ENCODE results near the gene PAEP.

The PAEP gene

DNA sequence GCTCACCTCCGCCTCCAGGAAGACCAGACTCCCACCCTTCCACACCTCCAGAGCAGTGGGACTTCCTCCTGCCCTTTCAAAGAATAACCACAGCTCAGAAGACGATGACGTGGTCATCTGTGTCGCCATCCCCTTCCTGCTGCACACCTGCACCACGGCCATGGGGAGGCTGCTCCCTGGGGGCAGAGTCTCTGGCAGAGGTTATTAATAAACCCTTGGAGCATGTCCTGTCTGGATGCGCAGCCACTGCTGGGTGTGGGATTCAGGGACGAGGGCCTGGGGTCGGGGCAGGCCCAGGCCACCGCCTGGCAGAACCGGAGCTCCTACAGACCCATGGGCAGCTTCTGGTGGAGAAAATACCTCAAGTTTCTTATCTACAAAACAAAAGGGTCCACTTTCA lies 5.0 kb downstream of the PAEP start:
- TF ChIP-seq ARNT (IDR thresholded peaks at IDR 0.05) (no peak), CTBP1 (IDR thresholded peaks at IDR 0.05; ENCODE audit: borderline replicate concordance) (no peak), SP1 (IDR thresholded peaks at IDR 0.05) (no peak), FOXA1 (IDR thresholded peaks at IDR 0.05) (no peak), LEF1 (IDR thresholded peaks at IDR 0.05; ENCODE audit: borderline replicate concordance) (no peak), HDGF (IDR thresholded peaks at IDR 0.05; ENCODE audit: borderline replicate concordance) (no peak), ZNF384 (IDR thresholded peaks at IDR 0.05) (no peak), PKNOX1 (IDR thresholded peaks at IDR 0.05) (no peak), SUZ12 (IDR thresholded peaks at IDR 0.05) (no peak), BHLHE40 (IDR thresholded peaks at IDR 0.05; ENCODE audit: borderline replicate concordance) (no peak)
- ChIA-PET CTCF (no interaction called here), POLR2A (interaction anchor here (0.7 kb wide), 1 partner anchor 60 kb away, joined by 3 read pairs; no protein-coding TSS in a partner anchor)
- no peak for DNase-seq (ENCODE audit: extremely low spot score)

- ChIA-PET POLR2A (interaction anchor here (0.7 kb wide), 1 partner anchor 60 kb away, joined by 3 read pairs; no protein-coding TSS in a partner anchor), CTCF (no interaction called here)
- no peak for DNase-seq (ENCODE audit: extremely low spot score)
Measured at GRCh38 chr9:135567311-135567710, 5.8 kb downstream of the PAEP start.

DNA sequence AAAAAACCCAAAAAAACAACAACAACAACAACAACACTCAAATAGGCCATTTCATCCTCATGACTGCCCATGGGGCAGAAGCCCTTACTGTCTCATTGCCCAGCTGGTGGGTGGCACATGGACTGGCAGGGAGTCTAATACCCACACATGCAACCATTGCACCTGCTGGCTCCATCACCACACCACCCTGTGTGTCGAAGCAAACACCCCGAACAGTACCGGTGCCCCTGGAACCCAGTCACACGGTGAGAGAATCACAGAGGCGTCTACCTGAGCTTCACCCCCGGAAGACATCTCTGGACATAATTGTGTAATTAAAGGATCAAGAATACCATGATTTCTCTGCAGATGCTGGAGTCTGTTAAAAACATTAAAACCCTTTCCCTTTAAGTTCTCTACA lies 6.5 kb downstream of the PAEP start:
- ChIA-PET POLR2A (no interaction called here), CTCF (no interaction called here)
- TF ChIP-seq L3MBTL2 (conservative IDR thresholded peaks at IDR 0.05) = no peak
- no peak for TF ChIP-seq TARDBP (IDR thresholded peaks at IDR 0.05)
- TF ChIP-seq FOXA1 (IDR thresholded peaks at IDR 0.05) = no peak
- no peak for TF ChIP-seq FOXM1 (IDR thresholded peaks at IDR 0.05; ENCODE audit: borderline replicate concordance)
- no peak for TF ChIP-seq ARNT (IDR thresholded peaks at IDR 0.05)
- TF ChIP-seq HDGF (IDR thresholded peaks at IDR 0.05; ENCODE audit: borderline replicate concordance) = no peak
- TF ChIP-seq SP1 (IDR thresholded peaks at IDR 0.05) = no peak
- DNase-seq (ENCODE audit: extremely low spot score) = no peak

More at GRCh38 chr9:135567311-135567710, 5.8 kb downstream of the PAEP start:
- TF ChIP-seq SUZ12 (IDR thresholded peaks at IDR 0.05) = no peak
- no peak for TF ChIP-seq ZNF384 (IDR thresholded peaks at IDR 0.05)
- TF ChIP-seq ARNT (IDR thresholded peaks at IDR 0.05) = no peak
- no peak for TF ChIP-seq BHLHE40 (IDR thresholded peaks at IDR 0.05; ENCODE audit: borderline replicate concordance)
- no peak for TF ChIP-seq ELF4 (IDR thresholded peaks at IDR 0.05)
- TF ChIP-seq TARDBP (IDR thresholded peaks at IDR 0.05) = no peak
- no peak for TF ChIP-seq LEF1 (IDR thresholded peaks at IDR 0.05; ENCODE audit: borderline replicate concordance)
- no peak for TF ChIP-seq FOXM1 (IDR thresholded peaks at IDR 0.05; ENCODE audit: borderline replicate concordance)
- no peak for TF ChIP-seq FOXA1 (IDR thresholded peaks at IDR 0.05)
- no peak for TF ChIP-seq L3MBTL2 (conservative IDR thresholded peaks at IDR 0.05)
- no peak for TF ChIP-seq CTBP1 (IDR thresholded peaks at IDR 0.05; ENCODE audit: borderline replicate concordance)
- no peak for TF ChIP-seq PKNOX1 (IDR thresholded peaks at IDR 0.05)
- no peak for TF ChIP-seq HDGF (IDR thresholded peaks at IDR 0.05; ENCODE audit: borderline replicate concordance)
- TF ChIP-seq FOXK2 (IDR thresholded peaks at IDR 0.05) = no peak
- no peak for TF ChIP-seq NFRKB (IDR thresholded peaks at IDR 0.05)

GRCh38 chr9:135570456-135570855 lies 8.9 kb downstream of the PAEP start:
- ChIA-PET POLR2A (no interaction called here), CTCF (no interaction called here)
- TF ChIP-seq L3MBTL2 (conservative IDR thresholded peaks at IDR 0.05) (no peak), PKNOX1 (IDR thresholded peaks at IDR 0.05) (no peak), HDGF (IDR thresholded peaks at IDR 0.05; ENCODE audit: borderline replicate concordance) (no peak), ARNT (IDR thresholded peaks at IDR 0.05) (no peak), BHLHE40 (IDR thresholded peaks at IDR 0.05; ENCODE audit: borderline replicate concordance) (no peak), TARDBP (IDR thresholded peaks at IDR 0.05) (no peak), FOXK2 (IDR thresholded peaks at IDR 0.05) (no peak), CTBP1 (IDR thresholded peaks at IDR 0.05; ENCODE audit: borderline replicate concordance) (no peak), SUZ12 (IDR thresholded peaks at IDR 0.05) (no peak), NFRKB (IDR thresholded peaks at IDR 0.05) (no peak)
- no peak for DNase-seq (ENCODE audit: extremely low spot score)

- TF ChIP-seq NFRKB (IDR thresholded peaks at IDR 0.05) (no peak), ELF4 (IDR thresholded peaks at IDR 0.05) (no peak), ZNF384 (IDR thresholded peaks at IDR 0.05) (no peak), L3MBTL2 (conservative IDR thresholded peaks at IDR 0.05) (no peak), BHLHE40 (IDR thresholded peaks at IDR 0.05; ENCODE audit: borderline replicate concordance) (no peak), SP1 (IDR thresholded peaks at IDR 0.05) (no peak), SUZ12 (IDR thresholded peaks at IDR 0.05) (no peak), FOXM1 (IDR thresholded peaks at IDR 0.05; ENCODE audit: borderline replicate concordance) (no peak), TARDBP (IDR thresholded peaks at IDR 0.05) (no peak), HDGF (IDR thresholded peaks at IDR 0.05; ENCODE audit: borderline replicate concordance) (no peak), ARNT (IDR thresholded peaks at IDR 0.05) (no peak), FOXA1 (IDR thresholded peaks at IDR 0.05) (no peak), FOXK2 (IDR thresholded peaks at IDR 0.05) (no peak)
- POLR2A ChIA-PET = no interaction called here
- no peak for DNase-seq (ENCODE audit: extremely low spot score)
- CTCF ChIA-PET = no interaction called here
Measured at GRCh38 chr9:135572233-135572632, 10.7 kb downstream of the PAEP start.

DNA sequence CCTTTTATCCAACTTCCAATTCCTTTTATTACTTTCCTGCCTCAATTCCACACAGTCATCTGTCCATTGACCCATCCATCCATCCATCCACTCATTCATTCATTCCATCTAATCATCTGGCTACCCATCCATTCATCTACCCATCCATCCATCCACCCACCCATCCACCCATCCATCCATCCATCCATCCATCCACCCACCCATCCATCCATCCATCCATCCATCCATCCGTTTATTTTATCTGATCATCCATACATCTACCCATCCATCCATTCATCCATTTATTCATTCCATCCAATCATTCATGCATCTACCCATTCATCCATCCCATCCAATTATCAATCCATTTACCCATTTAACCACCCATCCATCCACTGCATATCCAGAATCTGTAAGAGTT lies 11.6 kb downstream of the PAEP start:
- TF ChIP-seq ARNT (IDR thresholded peaks at IDR 0.05) (no peak), ELF4 (IDR thresholded peaks at IDR 0.05) (no peak), TARDBP (IDR thresholded peaks at IDR 0.05) (no peak), FOXM1 (IDR thresholded peaks at IDR 0.05; ENCODE audit: borderline replicate concordance) (no peak), SUZ12 (IDR thresholded peaks at IDR 0.05) (no peak), FOXK2 (IDR thresholded peaks at IDR 0.05) (no peak), PKNOX1 (IDR thresholded peaks at IDR 0.05) (no peak), SP1 (IDR thresholded peaks at IDR 0.05) (no peak), L3MBTL2 (conservative IDR thresholded peaks at IDR 0.05) (no peak), CTBP1 (IDR thresholded peaks at IDR 0.05; ENCODE audit: borderline replicate concordance) (no peak), FOXA1 (IDR thresholded peaks at IDR 0.05) (no peak), LEF1 (IDR thresholded peaks at IDR 0.05; ENCODE audit: borderline replicate concordance) (no peak), ZNF384 (IDR thresholded peaks at IDR 0.05) (no peak), NFRKB (IDR thresholded peaks at IDR 0.05) (no peak), HDGF (IDR thresholded peaks at IDR 0.05; ENCODE audit: borderline replicate concordance) (no peak)
- ChIA-PET CTCF (no interaction called here), POLR2A (no interaction called here)
- no peak for DNase-seq (ENCODE audit: extremely low spot score)

Data from HEK293T (cell line).